ENCODE measurements around the gene SORBS2.

GRCh38 chr4:185562531-185562930 is 249.5 kb downstream of the SORBS2 start:
- TF ChIP-seq POLR2A (IDR thresholded peaks at IDR 0.05; ENCODE audit: low read depth, low read length) (no peak), POLR2AphosphoS5 (IDR thresholded peaks at IDR 0.05; ENCODE audit: low read depth, low read length) (no peak)

All from GM12891 (cell line).